ENCODE data around the gene TM4SF4.

DNA sequence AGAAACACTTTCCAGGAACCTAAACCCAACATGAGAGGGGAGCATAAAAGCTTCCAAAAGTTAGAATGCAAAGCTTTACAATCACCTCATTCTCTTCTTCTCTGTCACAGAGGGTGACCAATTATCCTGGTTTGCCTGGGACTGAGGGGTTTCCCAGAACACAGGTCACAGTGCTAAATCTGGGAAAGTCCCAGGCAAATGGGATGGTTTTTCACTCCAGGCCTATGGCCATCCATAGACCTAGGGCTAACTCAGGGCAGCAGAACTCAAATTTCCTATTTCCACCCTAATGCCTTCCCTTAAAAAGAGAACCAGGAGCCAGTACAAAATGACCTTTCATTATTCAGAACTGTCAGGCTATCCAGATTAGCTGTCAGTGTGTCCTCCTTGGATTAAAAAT lies 77.0 kb downstream of the TM4SF4 start:
- TF ChIP-seq RAD21 (conservative IDR thresholded peaks at IDR 0.05) (no peak), SMC3 (conservative IDR thresholded peaks at IDR 0.05; ENCODE audit: poor library complexity) (no peak), CTCF (IDR thresholded peaks at IDR 0.05; ENCODE audit: poor library complexity, severe bottlenecking) (no peak), EZH2 (IDR thresholded peaks at IDR 0.05; ENCODE audit: borderline replicate concordance, insufficient read depth, low read length, poor library complexity, severe bottlenecking) (no peak)

Measured in neural cell (in vitro differentiated cells).